Measurements from ENCODE around the gene PF4V1.
"Not testable (repeated sequence)": the region's sequence is repeated elsewhere in the genome, so short reads cannot be mapped to it uniquely, and the experiment has no call there.

The PF4V1 gene

DNA sequence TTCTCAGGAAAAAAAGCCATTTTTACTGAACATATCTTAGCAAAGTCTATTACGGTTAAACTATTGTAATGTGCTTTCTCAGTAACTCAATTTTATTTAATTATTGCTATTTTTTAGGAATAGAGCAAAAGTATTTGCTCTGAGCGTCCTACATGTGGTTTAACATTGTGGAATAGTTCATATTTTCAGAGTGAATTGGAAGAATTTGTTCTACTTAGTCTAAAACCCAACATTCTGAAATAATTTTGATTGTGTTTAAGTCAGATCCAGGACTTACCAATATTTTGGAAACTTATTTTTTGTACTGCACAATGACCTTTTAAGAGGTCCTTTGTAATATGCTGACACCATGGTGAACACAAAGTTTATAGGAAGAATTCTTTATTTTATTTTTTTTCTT lies 43.3 kb downstream of the PF4V1 start:
- no peak for DNase-seq (ENCODE audit: low read depth, low spot score)
- H3K4me3 ChIP-seq (ENCODE audit: low read length), result no peak overlapping the region

DNA sequence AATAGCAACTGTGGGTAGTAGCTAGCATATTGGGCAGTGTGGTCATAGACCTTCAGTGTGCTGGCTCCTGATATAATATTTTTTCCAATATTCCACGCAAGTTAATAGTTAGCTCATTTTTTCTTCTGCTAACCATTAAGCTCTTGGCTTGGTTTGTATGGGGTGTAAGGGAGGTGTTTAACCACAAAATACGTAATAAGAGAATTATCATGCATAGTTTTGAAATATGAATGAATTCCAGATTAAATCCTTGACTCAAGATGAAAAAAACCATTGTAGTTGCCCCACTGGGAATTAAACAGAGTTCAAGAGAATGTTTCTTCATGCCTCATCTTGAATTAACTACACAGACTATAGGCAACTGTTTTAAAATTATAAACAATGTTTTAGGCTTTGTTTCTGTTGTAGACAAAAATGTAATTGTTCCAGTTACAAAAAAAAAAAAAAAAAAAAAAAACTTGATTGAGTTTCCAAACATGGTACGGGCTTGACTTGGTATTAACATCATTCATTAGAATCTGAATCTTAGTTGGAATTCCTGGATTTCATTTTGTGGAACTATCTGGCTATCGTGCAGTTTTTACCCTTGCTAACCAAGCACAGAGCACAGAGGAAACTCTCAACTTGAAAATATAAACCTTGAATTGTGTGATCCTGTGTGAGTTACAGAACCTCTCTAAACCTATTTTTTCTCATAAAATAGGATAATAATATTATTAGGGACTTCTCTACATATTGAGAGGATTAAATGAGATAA lies 44.5 kb downstream of the PF4V1 start:
- H3K4me3 ChIP-seq (ENCODE audit: low read length), result no peak overlapping the region
- DNase-seq (ENCODE audit: low read depth, low spot score), result no peak

DNA sequence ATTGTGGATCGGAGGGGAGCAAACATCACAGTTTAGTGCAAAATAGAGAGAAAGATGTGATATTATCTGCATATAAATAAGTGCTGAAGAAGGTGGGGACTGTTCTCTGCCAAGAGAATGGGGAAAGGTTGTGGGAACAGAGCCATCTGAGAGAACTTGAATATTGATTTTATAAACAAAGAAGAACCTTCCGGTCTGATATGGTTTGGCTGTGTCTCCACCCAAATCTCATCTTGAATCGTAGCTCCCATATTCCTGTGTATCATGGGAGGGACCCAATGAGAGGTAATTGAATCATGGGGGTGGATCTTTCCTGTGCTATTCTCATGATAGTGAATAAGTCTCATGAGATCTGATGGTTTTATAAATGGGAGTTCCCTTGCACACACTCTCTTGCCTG lies 46.2 kb downstream of the PF4V1 start:
- not testable (repeated sequence) for H3K4me3 ChIP-seq (ENCODE audit: low read length); DNase-seq (ENCODE audit: low read depth, low spot score)

DNA sequence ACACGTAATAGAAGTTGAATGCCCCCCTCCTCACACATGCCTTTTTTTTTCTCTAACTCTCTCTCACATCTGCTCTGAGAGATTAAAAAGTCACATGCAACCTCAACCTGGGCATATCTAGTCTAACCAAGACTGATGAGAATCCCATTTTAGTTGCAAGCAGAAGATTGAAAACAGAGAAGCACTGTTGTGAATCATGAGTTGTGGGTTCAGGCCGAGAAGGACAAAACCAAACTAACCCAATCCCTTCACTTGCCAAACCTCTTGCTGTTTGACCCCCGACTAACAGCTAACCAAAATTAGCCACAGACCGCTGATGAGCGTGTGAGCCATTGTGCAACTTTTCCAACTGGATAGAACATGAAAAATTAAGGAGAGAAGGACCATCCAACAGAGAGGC lies 47.9 kb downstream of the PF4V1 start:
- no peak overlapping the region for H3K4me3 ChIP-seq (ENCODE audit: low read length)
- DNase-seq (ENCODE audit: low read depth, low spot score), result no peak

- H3K4me3 ChIP-seq (ENCODE audit: low read length), result no peak overlapping the region
- no peak for DNase-seq (ENCODE audit: low read depth, low spot score)
Observed at GRCh38 chr4:73902038-73902637, 49.0 kb downstream of the PF4V1 start.

- no peak for DNase-seq (ENCODE audit: low read depth, low spot score)
- H3K4me3 ChIP-seq (ENCODE audit: low read length), result no peak overlapping the region
Observed at GRCh38 chr4:73902817-73903547, 49.9 kb downstream of the PF4V1 start.
